Renal cortical epithelial cell (primary cell): ENCODE data around the gene CEP20. TPM values are rescaled to one million over a fixed set of nuclear protein-coding genes. Genes with fewer than 3 reads are reported as not detected.

ENCODE experiments used
- DNase-seq: peaks from one replicate; pipeline ENCODE4 v3.0.0-alpha.2; 2011; ENCODE audit warnings: low read depth
- total RNA-seq: library from RNA; depleted of rRNA; stranded (reverse); fragments of >200 nt; gene quantifications from 2 replicates; pipeline ENCODE4 v1.2.3, GENCODE V29; 2014

CEP20 gene
- total RNA-seq, 1 donor from 2014 or later: 42.1 TPM

GRCh38 chr16:15897834-15898254 lies 9.4 kb upstream of the CEP20 start:
- peak; percentile 70 for DNase-seq

GRCh38 chr16:15897121-15897780 lies 8.8 kb upstream of the CEP20 start:
- DNase-seq: no peak

DNA sequence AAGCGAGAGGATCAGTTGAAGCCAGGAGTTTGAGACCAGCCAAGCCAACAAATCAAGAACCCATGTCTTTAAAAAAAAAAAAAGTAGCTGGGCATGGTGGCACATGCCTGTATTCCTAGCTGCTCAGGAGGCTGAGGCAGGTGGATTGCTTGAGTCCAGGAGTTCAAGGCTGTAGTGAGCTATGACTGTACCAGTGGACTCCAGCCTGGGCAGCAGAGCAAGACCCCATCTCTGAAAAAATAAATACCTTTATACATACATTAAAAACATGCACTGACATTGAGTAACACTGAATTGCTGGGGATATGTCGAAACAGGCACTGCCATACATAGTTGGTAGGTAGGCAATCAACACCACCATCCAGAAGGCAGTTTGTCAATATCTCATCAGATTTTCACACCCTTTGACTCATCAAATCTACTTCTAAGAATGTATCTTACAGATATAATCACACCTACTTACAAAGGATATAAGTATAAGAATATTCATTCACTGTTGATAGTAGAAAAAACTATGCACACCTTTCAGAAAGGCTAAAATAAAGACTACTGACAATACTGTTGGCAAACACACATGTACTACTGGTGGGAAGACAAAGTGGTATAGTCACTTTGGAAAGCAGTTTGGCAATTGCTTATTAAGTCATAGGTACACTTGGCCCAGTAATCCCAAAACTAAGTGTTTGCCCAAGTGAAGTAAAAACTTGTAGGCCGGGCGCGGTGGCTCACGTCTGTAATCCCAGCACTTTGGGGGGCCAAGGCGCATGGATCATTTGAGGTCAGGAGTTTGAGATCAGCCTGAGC lies 6.4 kb upstream of the CEP20 start:
- no peak for DNase-seq

- no peak for DNase-seq
Observed at GRCh38 chr16:15891508-15891907, 3.1 kb upstream of the CEP20 start.

DNA sequence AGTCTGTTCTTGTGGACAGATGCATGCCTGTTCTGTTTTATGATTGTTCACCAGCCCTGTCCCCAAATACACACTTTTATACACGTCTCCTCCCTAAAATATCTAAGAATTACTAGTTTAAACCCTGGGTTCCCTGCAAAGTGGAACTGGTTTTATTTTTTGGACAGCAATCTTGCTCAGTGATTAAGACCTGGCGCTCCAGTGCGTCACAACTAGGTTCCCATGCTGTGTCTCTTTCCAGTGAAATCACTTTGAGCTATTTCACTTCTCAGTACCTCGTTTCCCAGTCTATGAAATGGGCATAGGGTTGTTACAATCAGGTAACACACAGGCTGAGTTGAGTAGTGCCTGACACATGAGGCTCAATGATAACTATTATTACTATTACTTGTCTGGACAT lies 1.1 kb downstream of the CEP20 start:
- no peak for DNase-seq

DNA sequence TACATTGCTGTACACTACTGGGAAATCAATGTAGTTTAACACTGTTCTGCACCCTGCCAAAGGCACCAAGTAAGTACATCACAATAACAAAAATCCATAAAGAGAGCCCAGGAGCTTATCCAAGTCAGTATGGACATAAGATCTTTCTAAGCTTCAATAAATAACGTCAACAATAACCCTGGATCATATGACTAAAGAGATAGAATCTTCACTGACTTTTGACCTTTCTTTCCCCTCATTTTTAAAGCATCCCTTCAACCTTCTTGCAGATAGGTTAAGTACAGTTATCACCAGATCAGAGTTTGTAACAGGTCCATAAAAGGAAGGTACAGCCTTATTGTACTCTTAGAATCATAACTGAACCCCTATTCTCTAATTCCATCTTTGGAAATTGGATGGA lies 2.3 kb downstream of the CEP20 start:
- DNase-seq: no peak

DNA sequence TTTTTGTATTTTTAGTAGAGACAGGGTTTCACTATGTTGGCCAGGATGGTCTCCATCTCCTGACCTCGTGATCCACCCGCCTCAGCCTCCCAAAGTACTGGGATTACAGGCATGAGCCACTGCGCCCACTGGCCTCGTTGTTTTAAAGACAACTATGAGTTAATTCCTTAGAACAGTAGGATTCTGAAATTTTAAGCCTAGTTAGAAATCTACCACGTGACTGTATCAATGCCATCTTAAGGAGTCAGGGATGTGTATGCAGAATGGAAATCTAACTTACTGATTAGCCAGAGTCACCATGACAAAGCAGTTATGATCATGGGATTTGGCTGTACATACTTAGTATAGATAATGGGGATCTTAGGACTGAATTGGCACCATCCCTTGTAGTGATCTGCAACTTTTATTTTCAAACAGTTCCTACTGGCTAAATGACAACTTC lies 2.8 kb downstream of the CEP20 start:
- no peak for DNase-seq

DNA sequence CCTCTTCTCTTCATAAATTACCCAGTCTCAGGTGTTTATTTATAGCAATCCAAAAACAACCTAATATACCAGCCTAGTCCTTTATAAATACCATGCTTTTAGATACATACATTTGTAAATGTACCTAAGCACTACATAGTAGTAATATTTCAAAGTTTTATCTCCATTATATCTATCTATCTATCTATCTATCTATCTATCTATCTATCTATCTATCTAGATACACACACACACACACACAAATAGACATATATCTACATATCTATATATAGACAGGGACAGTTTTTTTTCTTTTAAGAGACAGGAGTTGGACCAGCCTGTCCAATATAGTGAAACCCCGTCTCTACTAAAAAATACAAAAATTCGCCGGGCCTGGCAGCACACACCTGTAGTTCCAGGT lies 5.8 kb downstream of the CEP20 start:
- no peak for DNase-seq

GRCh38 chr16:15881794-15882379 lies 6.5 kb downstream of the CEP20 start:
- no peak for DNase-seq

GRCh38 chr16:15880434-15881308 lies 7.7 kb downstream of the CEP20 start:
- DNase-seq: no peak

- DNase-seq: peak; percentile 92
Observed at GRCh38 chr16:15879255-15879811, 9.1 kb downstream of the CEP20 start.

DNA sequence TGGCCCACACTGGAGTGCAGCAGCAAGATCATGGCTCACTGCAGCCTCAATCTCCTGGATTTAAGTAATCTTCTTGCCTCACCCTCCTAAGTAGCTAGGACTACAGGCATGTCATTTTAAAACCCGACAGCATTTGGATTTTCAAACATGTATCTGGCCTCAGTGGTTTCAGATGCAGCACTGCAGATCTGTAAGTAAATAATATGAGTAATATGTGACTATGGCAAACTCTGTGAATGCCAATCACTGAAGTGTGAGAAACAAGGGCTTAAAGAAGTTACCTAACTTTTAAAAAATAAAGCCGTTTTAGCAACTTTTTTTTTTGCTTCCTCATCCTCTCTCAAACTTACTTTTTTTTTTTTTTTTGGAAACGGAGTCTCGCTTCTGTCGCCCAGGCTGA lies 11.9 kb downstream of the CEP20 start:
- peak; percentile 52 for DNase-seq

DNA sequence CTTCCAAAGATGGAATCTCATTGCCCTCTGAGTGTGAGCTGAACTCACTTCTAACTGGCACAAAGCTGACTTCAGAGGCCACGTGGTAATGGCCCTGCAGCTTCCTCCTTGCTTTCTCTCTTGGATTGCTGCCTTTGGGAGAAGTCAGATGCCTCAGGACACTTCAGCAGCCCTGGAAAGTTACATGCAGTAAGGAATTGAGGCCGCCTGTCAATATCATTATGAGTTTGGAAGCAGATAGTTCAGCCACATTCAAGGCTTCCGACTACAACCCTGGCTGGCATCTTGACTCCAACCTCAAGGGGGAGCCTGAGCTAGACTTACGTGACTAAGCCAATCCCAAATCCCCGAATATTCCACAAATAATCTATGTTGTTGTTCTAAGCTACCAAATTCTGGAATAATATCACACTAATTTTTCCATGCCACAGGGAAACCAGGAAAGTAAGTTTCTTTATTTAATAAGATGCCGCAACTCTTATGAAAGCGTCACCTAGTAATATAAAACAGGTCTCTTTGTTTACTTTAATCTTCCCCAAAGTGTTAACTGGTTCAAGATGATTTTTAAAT lies 13.6 kb downstream of the CEP20 start:
- peak; percentile 62 for DNase-seq

GRCh38 chr16:15873737-15874136 lies 14.7 kb downstream of the CEP20 start:
- DNase-seq: no peak

DNA sequence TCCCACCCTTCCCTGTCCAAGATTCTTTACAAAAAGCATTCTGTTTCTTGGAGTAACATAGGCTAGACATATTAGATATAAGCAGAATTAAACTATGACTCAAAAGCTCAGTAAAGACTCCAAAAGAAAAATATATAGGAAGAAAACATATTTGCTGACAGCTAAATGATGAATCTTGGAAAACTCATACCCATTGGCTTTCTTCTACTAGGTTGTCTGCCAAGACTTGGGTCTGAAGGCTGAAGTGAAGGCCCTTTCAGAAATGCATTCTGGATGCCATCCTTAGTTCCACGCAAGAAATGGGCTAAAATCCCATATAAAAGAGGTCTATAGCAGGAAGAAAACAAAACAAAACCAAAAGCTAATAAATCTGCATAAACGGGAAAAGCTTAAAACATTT lies 15.1 kb downstream of the CEP20 start:
- no peak for DNase-seq

GRCh38 chr16:15870011-15870410 lies 18.4 kb downstream of the CEP20 start:
- no peak for DNase-seq

GRCh38 chr16:15866451-15866850 lies 22.0 kb downstream of the CEP20 start:
- DNase-seq: no peak

DNA sequence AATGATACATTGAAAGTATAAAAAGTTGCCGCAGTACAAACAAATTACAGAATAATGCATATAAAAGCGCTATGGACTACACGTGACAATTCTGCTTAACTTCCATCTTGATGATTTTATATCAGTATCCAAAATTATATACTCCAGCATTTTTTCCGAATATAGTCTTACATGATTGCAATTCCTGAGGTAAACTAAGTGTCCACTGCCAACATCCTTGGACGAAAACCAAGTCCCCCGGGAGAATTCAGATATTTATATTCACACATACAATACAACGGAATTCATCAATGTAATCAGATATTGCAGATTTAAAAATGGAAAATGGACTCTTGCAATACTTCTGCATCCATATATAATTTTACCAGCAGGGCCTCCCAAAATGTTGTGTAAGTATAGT lies 22.7 kb downstream of the CEP20 start:
- DNase-seq: no peak

DNA sequence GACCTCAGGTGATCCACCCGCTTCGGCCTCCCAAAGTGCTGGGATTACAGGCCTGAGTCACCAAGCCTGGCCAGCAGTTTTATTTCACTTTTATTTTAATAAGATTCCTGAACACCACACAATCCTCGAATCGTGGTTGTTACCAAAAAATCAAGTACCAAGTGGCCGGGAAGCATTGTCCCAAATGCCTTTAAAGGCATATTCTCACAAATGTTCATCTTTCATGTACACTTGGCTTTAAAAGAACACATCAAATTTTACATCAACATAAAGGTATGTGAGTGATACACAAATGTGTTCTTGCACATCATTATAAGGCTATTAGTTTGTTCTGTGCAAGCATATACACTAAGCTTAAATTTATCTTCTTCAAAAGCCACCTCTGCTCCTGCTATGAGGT lies 23.5 kb downstream of the CEP20 start:
- no peak for DNase-seq

GRCh38 chr16:15861996-15862395 lies 26.4 kb downstream of the CEP20 start:
- no peak for DNase-seq

DNA sequence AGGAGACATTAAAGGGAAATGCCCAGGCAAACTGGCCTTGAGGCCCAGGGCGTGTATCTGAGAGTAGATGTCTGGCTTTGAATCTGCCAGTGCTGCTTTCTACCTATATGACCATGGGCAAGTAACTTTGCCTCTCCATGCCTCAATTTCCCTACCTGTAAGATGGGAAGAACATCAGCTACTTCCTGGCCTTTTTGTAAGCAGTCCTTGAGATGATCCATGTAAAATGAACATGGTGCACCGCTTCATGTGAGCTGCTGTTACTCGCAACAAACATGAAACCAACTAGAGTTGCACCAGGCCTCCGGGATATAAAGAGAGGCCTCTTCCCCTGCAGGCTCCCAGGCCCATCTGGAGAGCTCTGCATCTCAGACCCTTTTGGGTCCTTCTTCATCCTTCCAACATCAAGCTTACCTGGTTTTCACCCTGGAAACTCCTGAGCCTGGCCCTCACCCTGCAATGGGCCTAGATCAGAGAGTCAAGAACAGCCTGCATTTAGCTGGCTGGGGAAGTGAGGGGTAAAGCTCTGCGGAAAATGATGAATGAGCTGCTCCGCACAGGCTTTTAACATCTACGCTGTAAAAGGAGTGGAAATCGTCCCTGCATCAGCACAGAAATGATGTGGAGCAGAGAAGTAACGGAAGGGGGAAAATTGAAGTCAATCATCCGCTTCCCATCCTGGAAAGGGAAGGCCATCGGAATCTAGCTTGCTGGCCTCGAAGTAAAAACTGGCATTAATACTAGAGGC lies 29.3 kb downstream of the CEP20 start:
- no peak for DNase-seq
